GM23338 (cell line): ENCODE data around the gene TRIO. TPM values are rescaled to one million over a fixed set of nuclear protein-coding genes. Genes with fewer than 3 reads are reported as not detected.

Experiments
- ATAC-seq: fragments of 200-7000 bp; cut with Tn5 transposase; 3 replicates; pipeline ENCODE4 v1.9.1; 2020
- DNase-seq: peaks from one replicate; pipeline ENCODE4 v3.0.0-alpha.2; 2015; ENCODE audit warnings: low spot score
- H2AFZ ChIP-seq: fragments of 200-600 bp; sonication (generic); 2 replicates; pipeline ENCODE4 v1.8.0; 2016; ENCODE audit warnings: antibody characterized with exemption, mild to moderate bottlenecking, moderate library complexity
- H3F3A ChIP-seq: fragments of 200-600 bp; sonication (generic); replicated peaks from 2 replicates; pipeline ENCODE4 v1.8.0; 2017; ENCODE audit warnings: antibody characterized with exemption, mixed run types, low read depth
- H3K27ac ChIP-seq: fragments of 200-600 bp; sonication (generic); 2 replicates; pipeline ENCODE4 v1.6.1; 2016; ENCODE audit warnings: low read depth
- H3K27me3 ChIP-seq: fragments of 200-600 bp; sonication (generic); 2 replicates; pipeline ENCODE4 v1.8.0; 2016; ENCODE audit warnings: mild to moderate bottlenecking, mixed run types, moderate library complexity; ENCODE audit not compliant: insufficient read depth
- H3K36me3 ChIP-seq: fragments of 200-600 bp; sonication (generic); 2 replicates; pipeline ENCODE4 v1.8.0; 2016; ENCODE audit warnings: mild to moderate bottlenecking; ENCODE audit not compliant: insufficient read depth
- H3K4me1 ChIP-seq: fragments of 200-600 bp; sonication (generic); 2 replicates; pipeline ENCODE4 v1.8.0; 2016; ENCODE audit warnings: mild to moderate bottlenecking, moderate library complexity; ENCODE audit not compliant: insufficient read depth
- H3K4me2 ChIP-seq: fragments of 200-600 bp; sonication (generic); 2 replicates; pipeline ENCODE4 v1.7.1; 2017; ENCODE audit warnings: mixed run types
- H3K4me3 ChIP-seq: fragments of 200-600 bp; sonication (generic); 2 replicates; pipeline ENCODE4 v1.6.1; 2016; ENCODE audit warnings: mixed run types
- H3K79me2 ChIP-seq: fragments of 200-600 bp; sonication (generic); replicated peaks from 2 replicates; pipeline ENCODE4 v1.8.0; 2017; ENCODE audit warnings: mild to moderate bottlenecking; ENCODE audit not compliant: insufficient read depth
- H3K9me2 ChIP-seq: fragments of 200-600 bp; sonication (generic); 2 replicates; pipeline ENCODE4 v1.8.0; 2017; ENCODE audit not compliant: insufficient read depth
- H4K20me1 ChIP-seq: fragments of 200-600 bp; sonication (generic); replicated peaks from 2 replicates; pipeline ENCODE4 v1.8.0; 2017; ENCODE audit warnings: mild to moderate bottlenecking; ENCODE audit not compliant: insufficient read depth
- H3K27ac Mint-ChIP-seq: 2 replicates; pipeline ENCODE4 v1.8.0; 2020; ENCODE audit warnings: inconsistent platforms, mild to moderate bottlenecking, moderate library complexity, mixed read lengths
- H3K27me3 Mint-ChIP-seq: 3 replicates; pipeline ENCODE4 v1.8.0; 2022; ENCODE audit warnings: low read depth, mild to moderate bottlenecking, moderate library complexity, mixed read lengths, inconsistent platforms; ENCODE audit not compliant: insufficient read depth, poor library complexity
- H3K36me3 Mint-ChIP-seq: 3 replicates; pipeline ENCODE4 v1.8.0; 2021; ENCODE audit warnings: low read depth, mild to moderate bottlenecking, inconsistent platforms, moderate library complexity, mixed read lengths
- H3K4me1 Mint-ChIP-seq: 3 replicates; pipeline ENCODE4 v1.8.0; 2020; ENCODE audit warnings: mild to moderate bottlenecking, inconsistent platforms, mixed read lengths
- H3K4me3 Mint-ChIP-seq: 3 replicates; pipeline ENCODE4 v1.8.0; 2021; ENCODE audit warnings: moderate library complexity, mild to moderate bottlenecking, inconsistent platforms, mixed read lengths
- H3K9me3 Mint-ChIP-seq: 3 replicates; pipeline ENCODE4 v1.8.0; 2020; ENCODE audit warnings: moderate library complexity, mild to moderate bottlenecking, inconsistent platforms, mixed read lengths
- ETS1 ChIP-seq: IDR thresholded peaks from 2 replicates; pipeline ENCODE4 v1.6.1; 2016; ENCODE audit warnings: antibody characterized with exemption
- JUNB ChIP-seq: IDR thresholded peaks from one replicate; pipeline ENCODE4 v1.6.1; 2016; ENCODE audit warnings: antibody characterized with exemption; ENCODE audit not compliant: unreplicated experiment
- NANOG ChIP-seq: IDR thresholded peaks from 2 replicates; pipeline ENCODE4 v1.6.1; 2016; ENCODE audit warnings: antibody characterized with exemption, borderline replicate concordance
- POLR2AphosphoS5 ChIP-seq: IDR thresholded peaks from 2 replicates; pipeline ENCODE4 v1.6.1; 2016; ENCODE audit warnings: antibody characterized with exemption, low read depth
- STAT1 ChIP-seq: IDR thresholded peaks from one replicate; pipeline ENCODE4 v1.6.1; 2016; ENCODE audit warnings: antibody characterized with exemption; ENCODE audit not compliant: unreplicated experiment
- ZNF114 ChIP-seq: fragments of 250-450 bp; sonication (Bioruptor Pico); IDR thresholded peaks from 2 replicates; pipeline ENCODE4 v1.5.0; 2020; ENCODE audit warnings: mild to moderate bottlenecking, moderate library complexity
- ZNF331 ChIP-seq: fragments of 250-450 bp; sonication (Bioruptor Pico); IDR thresholded peaks from 2 replicates; pipeline ENCODE4 v1.5.0; 2020; ENCODE audit warnings: low read depth, mild to moderate bottlenecking, moderate library complexity
- polyA plus RNA-seq: library from polyadenylated mRNA; unstranded; fragments of >200 nt; fragmentation: Nextera tagmentation; extraction: Ambion mirVana; gene quantifications from 2 replicates; pipeline ENCODE4 v1.2.1, GENCODE V29; 2016
- total RNA-seq: library from RNA; depleted of rRNA; stranded (reverse); fragments of >200 nt; shearing (Covaris generic); gene quantifications from 2 replicates; pipeline ENCODE4 v1.2.3, GENCODE V29; 2014
- TF ChIP-seq, protein P1 (sequence below): fragments of 250-450 bp; sonication (Bioruptor Pico); IDR thresholded peaks from 2 replicates; pipeline ENCODE4 v1.5.0; 2020; ENCODE audit warnings: mild to moderate bottlenecking, moderate library complexity
- TF ChIP-seq, protein P2 (sequence below): IDR thresholded peaks from one replicate; pipeline ENCODE4 v1.6.1; 2018; ENCODE audit warnings: antibody characterized with exemption; ENCODE audit not compliant: unreplicated experiment

Gene TRIO
- total and polyA plus RNA-seq, 2 experiments from 2014 or later, result 13.8 to 113 TPM

DNA sequence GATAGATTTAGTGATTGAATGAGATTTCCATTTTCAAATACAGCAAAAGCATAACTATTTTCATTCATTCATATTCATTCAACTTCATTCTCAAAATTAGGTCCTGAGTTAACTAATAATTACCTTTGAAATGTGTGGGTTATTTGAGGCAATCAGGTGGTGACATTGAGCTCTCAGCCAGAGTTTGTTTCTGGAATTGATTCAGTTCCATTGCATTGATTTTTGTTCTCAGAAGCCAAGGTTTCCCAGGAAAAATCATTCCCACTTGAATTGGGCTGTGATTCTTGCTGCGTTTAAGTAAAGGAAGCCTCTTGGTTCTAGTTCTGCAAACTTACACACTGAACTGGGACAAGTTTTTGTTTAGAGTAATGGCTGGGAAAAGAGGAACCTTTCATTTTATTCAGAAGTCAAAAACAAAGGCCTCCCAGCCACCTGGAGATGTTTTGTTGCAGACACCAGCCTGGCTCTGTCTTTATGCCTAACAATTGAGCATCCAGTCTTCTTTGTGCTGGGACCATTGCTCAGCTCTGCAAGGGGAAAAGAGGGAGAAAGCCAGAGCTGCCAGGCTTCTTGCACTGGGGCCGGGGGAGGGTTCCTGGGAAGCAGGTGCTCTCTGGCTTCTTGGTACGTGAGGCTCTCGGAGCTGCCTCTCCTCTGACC lies 198.6 kb downstream of the TRIO start:
- DNase-seq, result peak; percentile 88
- H3K79me2 ChIP-seq, result peaks cover 27% of the 10 kb centered on the region
- TF ChIP-seq NANOG (peak; percentile 39; the same call in 1 of the 2 replicates), STAT1 (no peak), POLR2AphosphoS5 (no peak), JUNB (no peak), ZNF114 (CRISPR knock-in tag) (no peak), ETS1 (no peak), ZNF331 (CRISPR knock-in tag) (peak; percentile 40; the same call in 1 of the 2 replicates)
- TF ChIP-seq, protein P1, sequence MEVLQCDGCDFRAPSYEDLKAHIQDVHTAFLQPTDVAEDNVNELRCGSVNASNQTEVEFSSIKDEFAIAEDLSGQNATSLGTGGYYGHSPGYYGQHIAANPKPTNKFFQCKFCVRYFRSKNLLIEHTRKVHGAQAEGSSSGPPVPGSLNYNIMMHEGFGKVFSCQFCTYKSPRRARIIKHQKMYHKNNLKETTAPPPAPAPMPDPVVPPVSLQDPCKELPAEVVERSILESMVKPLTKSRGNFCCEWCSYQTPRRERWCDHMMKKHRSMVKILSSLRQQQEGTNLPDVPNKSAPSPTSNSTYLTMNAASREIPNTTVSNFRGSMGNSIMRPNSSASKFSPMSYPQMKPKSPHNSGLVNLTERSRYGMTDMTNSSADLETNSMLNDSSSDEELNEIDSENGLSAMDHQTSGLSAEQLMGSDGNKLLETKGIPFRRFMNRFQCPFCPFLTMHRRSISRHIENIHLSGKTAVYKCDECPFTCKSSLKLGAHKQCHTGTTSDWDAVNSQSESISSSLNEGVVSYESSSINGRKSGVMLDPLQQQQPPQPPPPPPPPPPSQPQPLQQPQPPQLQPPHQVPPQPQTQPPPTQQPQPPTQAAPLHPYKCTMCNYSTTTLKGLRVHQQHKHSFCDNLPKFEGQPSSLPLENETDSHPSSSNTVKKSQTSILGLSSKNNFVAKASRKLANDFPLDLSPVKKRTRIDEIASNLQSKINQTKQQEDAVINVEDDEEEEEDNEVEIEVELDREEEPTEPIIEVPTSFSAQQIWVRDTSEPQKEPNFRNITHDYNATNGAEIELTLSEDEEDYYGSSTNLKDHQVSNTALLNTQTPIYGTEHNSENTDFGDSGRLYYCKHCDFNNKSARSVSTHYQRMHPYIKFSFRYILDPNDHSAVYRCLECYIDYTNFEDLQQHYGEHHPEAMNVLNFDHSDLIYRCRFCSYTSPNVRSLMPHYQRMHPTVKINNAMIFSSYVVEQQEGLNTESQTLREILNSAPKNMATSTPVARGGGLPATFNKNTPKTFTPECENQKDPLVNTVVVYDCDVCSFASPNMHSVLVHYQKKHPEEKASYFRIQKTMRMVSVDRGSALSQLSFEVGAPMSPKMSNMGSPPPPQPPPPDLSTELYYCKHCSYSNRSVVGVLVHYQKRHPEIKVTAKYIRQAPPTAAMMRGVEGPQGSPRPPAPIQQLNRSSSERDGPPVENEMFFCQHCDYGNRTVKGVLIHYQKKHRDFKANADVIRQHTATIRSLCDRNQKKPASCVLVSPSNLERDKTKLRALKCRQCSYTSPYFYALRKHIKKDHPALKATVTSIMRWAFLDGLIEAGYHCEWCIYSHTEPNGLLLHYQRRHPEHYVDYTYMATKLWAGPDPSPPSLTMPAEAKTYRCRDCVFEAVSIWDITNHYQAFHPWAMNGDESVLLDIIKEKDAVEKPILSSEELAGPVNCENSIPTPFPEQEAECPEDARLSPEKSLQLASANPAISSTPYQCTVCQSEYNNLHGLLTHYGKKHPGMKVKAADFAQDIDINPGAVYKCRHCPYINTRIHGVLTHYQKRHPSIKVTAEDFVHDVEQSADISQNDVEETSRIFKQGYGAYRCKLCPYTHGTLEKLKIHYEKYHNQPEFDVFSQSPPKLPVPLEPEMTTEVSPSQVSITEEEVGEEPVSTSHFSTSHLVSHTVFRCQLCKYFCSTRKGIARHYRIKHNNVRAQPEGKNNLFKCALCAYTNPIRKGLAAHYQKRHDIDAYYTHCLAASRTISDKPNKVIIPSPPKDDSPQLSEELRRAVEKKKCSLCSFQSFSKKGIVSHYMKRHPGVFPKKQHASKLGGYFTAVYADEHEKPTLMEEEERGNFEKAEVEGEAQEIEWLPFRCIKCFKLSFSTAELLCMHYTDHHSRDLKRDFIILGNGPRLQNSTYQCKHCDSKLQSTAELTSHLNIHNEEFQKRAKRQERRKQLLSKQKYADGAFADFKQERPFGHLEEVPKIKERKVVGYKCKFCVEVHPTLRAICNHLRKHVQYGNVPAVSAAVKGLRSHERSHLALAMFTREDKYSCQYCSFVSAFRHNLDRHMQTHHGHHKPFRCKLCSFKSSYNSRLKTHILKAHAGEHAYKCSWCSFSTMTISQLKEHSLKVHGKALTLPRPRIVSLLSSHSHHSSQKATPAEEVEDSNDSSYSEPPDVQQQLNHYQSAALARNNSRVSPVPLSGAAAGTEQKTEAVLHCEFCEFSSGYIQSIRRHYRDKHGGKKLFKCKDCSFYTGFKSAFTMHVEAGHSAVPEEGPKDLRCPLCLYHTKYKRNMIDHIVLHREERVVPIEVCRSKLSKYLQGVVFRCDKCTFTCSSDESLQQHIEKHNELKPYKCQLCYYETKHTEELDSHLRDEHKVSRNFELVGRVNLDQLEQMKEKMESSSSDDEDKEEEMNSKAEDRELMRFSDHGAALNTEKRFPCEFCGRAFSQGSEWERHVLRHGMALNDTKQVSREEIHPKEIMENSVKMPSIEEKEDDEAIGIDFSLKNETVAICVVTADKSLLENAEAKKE (CRISPR knock-in tag), result peak; percentile 95
- TF ChIP-seq, protein P2, sequence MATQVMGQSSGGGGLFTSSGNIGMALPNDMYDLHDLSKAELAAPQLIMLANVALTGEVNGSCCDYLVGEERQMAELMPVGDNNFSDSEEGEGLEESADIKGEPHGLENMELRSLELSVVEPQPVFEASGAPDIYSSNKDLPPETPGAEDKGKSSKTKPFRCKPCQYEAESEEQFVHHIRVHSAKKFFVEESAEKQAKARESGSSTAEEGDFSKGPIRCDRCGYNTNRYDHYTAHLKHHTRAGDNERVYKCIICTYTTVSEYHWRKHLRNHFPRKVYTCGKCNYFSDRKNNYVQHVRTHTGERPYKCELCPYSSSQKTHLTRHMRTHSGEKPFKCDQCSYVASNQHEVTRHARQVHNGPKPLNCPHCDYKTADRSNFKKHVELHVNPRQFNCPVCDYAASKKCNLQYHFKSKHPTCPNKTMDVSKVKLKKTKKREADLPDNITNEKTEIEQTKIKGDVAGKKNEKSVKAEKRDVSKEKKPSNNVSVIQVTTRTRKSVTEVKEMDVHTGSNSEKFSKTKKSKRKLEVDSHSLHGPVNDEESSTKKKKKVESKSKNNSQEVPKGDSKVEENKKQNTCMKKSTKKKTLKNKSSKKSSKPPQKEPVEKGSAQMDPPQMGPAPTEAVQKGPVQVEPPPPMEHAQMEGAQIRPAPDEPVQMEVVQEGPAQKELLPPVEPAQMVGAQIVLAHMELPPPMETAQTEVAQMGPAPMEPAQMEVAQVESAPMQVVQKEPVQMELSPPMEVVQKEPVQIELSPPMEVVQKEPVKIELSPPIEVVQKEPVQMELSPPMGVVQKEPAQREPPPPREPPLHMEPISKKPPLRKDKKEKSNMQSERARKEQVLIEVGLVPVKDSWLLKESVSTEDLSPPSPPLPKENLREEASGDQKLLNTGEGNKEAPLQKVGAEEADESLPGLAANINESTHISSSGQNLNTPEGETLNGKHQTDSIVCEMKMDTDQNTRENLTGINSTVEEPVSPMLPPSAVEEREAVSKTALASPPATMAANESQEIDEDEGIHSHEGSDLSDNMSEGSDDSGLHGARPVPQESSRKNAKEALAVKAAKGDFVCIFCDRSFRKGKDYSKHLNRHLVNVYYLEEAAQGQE, result no peak
- peaks cover 4% of the 10 kb centered on the region; the same call in 2 of the 3 replicates for H3K9me3 Mint-ChIP-seq
- peak overlapping the region; percentile 95 for H3K27ac ChIP-seq
- H2AFZ ChIP-seq, result no peak overlapping the region
- no peaks in the 10 kb centered on the region for H3F3A ChIP-seq
- no peaks in the 10 kb centered on the region for H3K9me2 ChIP-seq
- H3K4me3 ChIP-seq, result no peak overlapping the region
- H3K4me1 Mint-ChIP-seq, result peaks cover 36% of the 10 kb centered on the region
- H4K20me1 ChIP-seq, result no peaks in the 10 kb centered on the region
- peak; percentile 98 for ATAC-seq
- peaks cover 7% of the 10 kb centered on the region; the same call in 1 of the 2 replicates for H3K36me3 ChIP-seq
- no peaks in the 10 kb centered on the region for H3K27me3 ChIP-seq
- peak overlapping the region; percentile 31; the same call in 2 of the 3 replicates for H3K4me3 Mint-ChIP-seq
- peaks cover 4% of the 10 kb centered on the region for H3K27me3 Mint-ChIP-seq
- peak overlapping the region; percentile 92 for H3K27ac Mint-ChIP-seq
- peaks cover 29% of the 10 kb centered on the region for H3K4me1 ChIP-seq
- peaks cover 48% of the 10 kb centered on the region for H3K36me3 Mint-ChIP-seq
- peak overlapping the region; percentile 59 for H3K4me2 ChIP-seq
